ENCODE measurements around the gene PALB2.

DNA sequence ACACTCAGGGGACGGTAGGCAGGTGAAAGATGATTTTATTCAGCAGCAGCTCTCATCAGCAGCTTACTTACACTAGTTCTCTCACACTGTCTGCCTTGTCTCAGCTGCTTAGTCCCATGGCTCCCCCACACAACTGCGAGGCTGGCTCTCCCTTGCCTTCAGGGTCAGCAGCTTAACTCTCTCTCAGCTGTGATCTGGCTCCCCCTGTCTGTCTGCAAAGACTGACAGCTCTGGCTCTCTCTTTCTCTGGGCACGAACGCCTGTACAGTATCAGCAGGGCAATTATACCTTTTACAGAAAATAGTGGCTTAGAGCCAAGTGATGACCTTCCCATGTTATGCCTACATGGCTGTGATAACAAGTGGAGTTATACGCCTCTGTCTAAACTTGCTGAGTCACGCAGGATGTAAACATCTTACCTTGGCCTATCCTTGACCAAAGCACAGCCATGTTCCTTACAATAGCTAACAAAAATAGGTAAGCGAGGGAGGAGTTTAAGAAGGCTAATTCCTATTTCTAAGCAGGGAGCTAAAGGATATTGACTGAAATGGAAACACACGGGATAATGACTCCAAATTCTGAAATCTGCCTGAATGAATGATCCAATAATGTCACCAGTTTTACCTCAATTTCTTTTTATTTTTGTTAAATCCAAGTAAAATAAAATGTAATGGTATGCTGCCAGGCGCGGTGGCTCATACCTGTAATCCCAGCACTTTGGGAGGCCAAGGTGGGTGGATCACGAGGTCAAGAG is 43.9 kb downstream of the PALB2 start:
- TF ChIP-seq POLR2A (IDR thresholded peaks at IDR 0.05; ENCODE audit: low read length) (no peak), GATA1 (IDR thresholded peaks at IDR 0.05; ENCODE audit: low read depth, low read length) (no peak)

Data from erythroblast (primary cell).